NCI-H187 (cell line): ENCODE measurements around the gene PTH.

ENCODE experiments used
- DNase-seq, 2 experiments: peaks; one replicate each; lab custom pipeline; 2025; lab: John Stamatoyannopoulos, UW

The PTH gene

GRCh38 chr11:13448876-13449275 is 46.9 kb downstream of the PTH start:
- DNase-seq: no peak

- no peak for DNase-seq
These were observed 49.4 kb downstream of the PTH start for GRCh38 chr11:13446444-13446843.

GRCh38 chr11:13445588-13445987 is 50.2 kb downstream of the PTH start:
- no peak for DNase-seq
